ENCODE measurements around the gene MMP13. TPM values are rescaled to one million over a fixed set of nuclear protein-coding genes. Genes with fewer than 3 reads are reported as not detected.

Gene MMP13
- total RNA-seq, 4 donors from 2014 or later, result not detected

DNA sequence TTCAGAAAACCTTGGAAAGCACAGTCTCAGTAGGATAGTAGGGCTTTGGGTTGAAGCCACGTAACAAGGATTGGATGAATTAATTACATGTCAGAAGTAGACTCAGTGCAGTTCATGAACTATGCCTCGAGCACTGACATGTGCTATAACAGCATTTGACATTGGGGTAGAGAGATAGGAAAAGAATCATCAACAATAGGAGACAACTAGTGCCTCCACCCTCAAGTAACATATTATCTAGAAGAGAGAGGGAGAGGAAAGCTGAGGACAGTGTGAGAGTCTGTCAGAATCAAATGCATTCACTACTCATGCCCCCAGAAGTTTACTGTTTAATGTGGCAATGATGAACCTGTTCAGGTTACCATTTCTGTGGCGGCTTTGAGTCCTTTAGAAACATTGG lies 26.4 kb downstream of the MMP13 start:
- TF ChIP-seq EP300 (IDR thresholded peaks at IDR 0.05), result no peak
- no peak for TF ChIP-seq POLR2AphosphoS5 (IDR thresholded peaks at IDR 0.05)
- no peak for TF ChIP-seq POLR2A (IDR thresholded peaks at IDR 0.05; ENCODE audit: low read depth)
- TF ChIP-seq, protein P1, sequence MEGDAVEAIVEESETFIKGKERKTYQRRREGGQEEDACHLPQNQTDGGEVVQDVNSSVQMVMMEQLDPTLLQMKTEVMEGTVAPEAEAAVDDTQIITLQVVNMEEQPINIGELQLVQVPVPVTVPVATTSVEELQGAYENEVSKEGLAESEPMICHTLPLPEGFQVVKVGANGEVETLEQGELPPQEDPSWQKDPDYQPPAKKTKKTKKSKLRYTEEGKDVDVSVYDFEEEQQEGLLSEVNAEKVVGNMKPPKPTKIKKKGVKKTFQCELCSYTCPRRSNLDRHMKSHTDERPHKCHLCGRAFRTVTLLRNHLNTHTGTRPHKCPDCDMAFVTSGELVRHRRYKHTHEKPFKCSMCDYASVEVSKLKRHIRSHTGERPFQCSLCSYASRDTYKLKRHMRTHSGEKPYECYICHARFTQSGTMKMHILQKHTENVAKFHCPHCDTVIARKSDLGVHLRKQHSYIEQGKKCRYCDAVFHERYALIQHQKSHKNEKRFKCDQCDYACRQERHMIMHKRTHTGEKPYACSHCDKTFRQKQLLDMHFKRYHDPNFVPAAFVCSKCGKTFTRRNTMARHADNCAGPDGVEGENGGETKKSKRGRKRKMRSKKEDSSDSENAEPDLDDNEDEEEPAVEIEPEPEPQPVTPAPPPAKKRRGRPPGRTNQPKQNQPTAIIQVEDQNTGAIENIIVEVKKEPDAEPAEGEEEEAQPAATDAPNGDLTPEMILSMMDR (IDR thresholded peaks at IDR 0.05), result no peak
- Histone ChIP-seq H3K4me3 (no peak overlapping the region), H3K9me3 (no peaks in the 10 kb centered on the region), H3K27me3 (peaks cover 0 to 2% (median 0%) of the 10 kb centered on the region in 4 donors), H3K4me1 (no peaks in the 10 kb centered on the region), H3K27ac (replicated peaks in 1 of 4) (no peak overlapping the region), H3K36me3 (no peaks in the 10 kb centered on the region)
- no peak for DNase-seq (ENCODE audit: extremely low spot score)
- intact Hi-C loops (cut with DNase I), result no loop called here
- WGBS, result 90% methylated on average over 3 of the region's 3 CpGs

DNA sequence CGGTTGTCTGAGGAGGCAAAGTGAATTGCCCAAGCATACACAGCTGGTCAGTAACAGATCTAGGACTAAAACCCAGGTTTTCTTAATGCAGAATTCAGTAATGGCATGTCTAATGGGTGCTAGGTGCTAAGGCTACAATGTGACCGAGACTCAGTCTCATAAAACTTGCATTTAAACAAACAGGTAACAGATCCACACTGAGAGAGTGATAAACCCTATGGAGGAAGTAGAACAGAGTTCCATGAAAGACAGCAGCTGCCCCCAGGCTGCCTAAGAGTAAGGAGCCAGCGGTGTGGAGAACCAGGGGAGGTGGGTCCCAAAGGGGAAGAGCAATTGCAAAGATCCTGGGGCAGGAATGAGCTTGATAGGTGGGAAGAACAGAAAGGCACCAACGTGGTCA lies 27.3 kb downstream of the MMP13 start:
- H3K27me3 ChIP-seq, result no peaks in the 10 kb centered on the region
- WGBS, result 86% methylated on average over 4 of the region's 4 CpGs

GRCh38 chr11:102927624-102927990 lies 27.9 kb downstream of the MMP13 start:
- Histone ChIP-seq H3K27me3 (no peaks in the 10 kb centered on the region), H3K36me3 (no peaks in the 10 kb centered on the region), H3K27ac (replicated peaks in 1 of 4) (no peak overlapping the region), H3K4me3 (no peak overlapping the region), H3K4me1 (no peaks in the 10 kb centered on the region), H3K9me3 (no peaks in the 10 kb centered on the region)
- intact Hi-C loops (cut with DNase I), result no loop called here
- DNase-seq (ENCODE audit: extremely low spot score), result no peak
- TF ChIP-seq, protein P1 (IDR thresholded peaks at IDR 0.05), result no peak
- TF ChIP-seq EP300 (IDR thresholded peaks at IDR 0.05), result no peak
- no peak for TF ChIP-seq POLR2A (IDR thresholded peaks at IDR 0.05; ENCODE audit: low read depth)
- no peak for TF ChIP-seq POLR2AphosphoS5 (IDR thresholded peaks at IDR 0.05)

More for the DNA sequence above, 27.3 kb downstream of the MMP13 start:
- Histone ChIP-seq H3K9me3 (no peaks in the 10 kb centered on the region), H3K36me3 (no peaks in the 10 kb centered on the region), H3K4me3 (no peak overlapping the region), H3K4me1 (no peaks in the 10 kb centered on the region), H3K27ac (replicated peaks in 1 of 4) (no peak overlapping the region)
- TF ChIP-seq POLR2AphosphoS5 (IDR thresholded peaks at IDR 0.05) (no peak), EP300 (IDR thresholded peaks at IDR 0.05) (no peak), POLR2A (IDR thresholded peaks at IDR 0.05; ENCODE audit: low read depth) (no peak)
- TF ChIP-seq, protein P1 (IDR thresholded peaks at IDR 0.05), result no peak
- no peak for DNase-seq (ENCODE audit: extremely low spot score)
- intact Hi-C loops (cut with DNase I), result no loop called here

DNA sequence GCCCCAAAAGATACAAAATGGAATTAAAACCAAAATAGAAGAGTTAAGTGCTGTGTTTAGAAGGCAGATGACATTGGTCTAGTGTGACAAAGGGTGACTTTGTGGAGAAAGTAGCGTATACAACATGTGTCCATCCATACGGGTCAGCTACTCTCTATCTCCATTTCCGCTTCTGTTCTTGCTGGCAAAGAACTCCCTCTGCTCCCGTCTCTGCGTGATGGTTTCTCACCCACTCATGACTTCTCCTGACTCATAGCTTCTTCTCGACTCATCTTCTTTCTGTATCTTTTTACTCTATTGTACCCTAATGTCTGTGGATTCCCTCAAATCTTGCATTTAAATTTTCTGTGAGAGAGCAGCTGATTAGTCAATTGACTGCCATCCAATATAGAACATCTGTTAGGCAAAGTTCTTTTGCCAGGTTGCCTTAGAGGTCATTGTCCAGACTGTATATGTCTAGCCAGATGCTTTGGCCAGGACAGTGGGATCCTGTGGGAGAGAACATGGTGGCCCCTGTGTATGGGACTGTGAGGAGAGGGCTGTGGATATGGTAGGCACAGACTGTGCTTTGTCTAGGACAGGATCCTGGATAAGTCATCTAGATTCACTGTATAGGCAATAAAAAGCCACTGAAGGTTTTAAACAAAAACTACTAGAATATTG lies 28.4 kb downstream of the MMP13 start:
- no peak overlapping the region for H3K4me3 ChIP-seq
- DNase-seq (ENCODE audit: extremely low spot score), result no peak
- no peaks in the 10 kb centered on the region for H3K27me3 ChIP-seq
- TF ChIP-seq, protein P1 (IDR thresholded peaks at IDR 0.05), result no peak
- no peak for TF ChIP-seq POLR2A (IDR thresholded peaks at IDR 0.05; ENCODE audit: low read depth)
- TF ChIP-seq EP300 (IDR thresholded peaks at IDR 0.05), result no peak
- TF ChIP-seq POLR2AphosphoS5 (IDR thresholded peaks at IDR 0.05), result no peak
- no peaks in the 10 kb centered on the region for H3K36me3 ChIP-seq
- H3K4me1 ChIP-seq, result no peaks in the 10 kb centered on the region
- H3K27ac ChIP-seq (replicated peaks in 1 of 4), result no peak overlapping the region
- 74% methylated on average over 6 of the region's 6 CpGs for whole genome bisulfite sequencing
- no peaks in the 10 kb centered on the region for H3K9me3 ChIP-seq
- intact Hi-C loops (cut with DNase I), result no loop called here

- no peak for DNase-seq (ENCODE audit: extremely low spot score)
- Histone ChIP-seq H3K36me3 (no peaks in the 10 kb centered on the region), H3K27ac (replicated peaks in 1 of 4) (no peak overlapping the region), H3K27me3 (no peaks in the 10 kb centered on the region), H3K4me1 (no peaks in the 10 kb centered on the region), H3K4me3 (no peak overlapping the region), H3K9me3 (no peaks in the 10 kb centered on the region)
- TF ChIP-seq, protein P1 (IDR thresholded peaks at IDR 0.05), result no peak
- TF ChIP-seq EP300 (IDR thresholded peaks at IDR 0.05), result no peak
- TF ChIP-seq POLR2A (IDR thresholded peaks at IDR 0.05; ENCODE audit: low read depth), result no peak
- TF ChIP-seq POLR2AphosphoS5 (IDR thresholded peaks at IDR 0.05), result no peak
- intact Hi-C loops (cut with DNase I), result no loop called here
Measured at GRCh38 chr11:102926517-102926916, 29.0 kb downstream of the MMP13 start.

All from esophagus muscularis mucosa (tissue), 4 donors.